Fibroblast of skin of left quadriceps (primary cell): ENCODE measurements around the gene AKAP5.
A peak's percentile ranks its signal among the peaks of the same experiment; 100 is the strongest.

Experiments
- DNase-seq, 2 experiments: peaks; one replicate each; pipeline ENCODE4 v3.0.0-alpha.2; 2013; ENCODE audit warnings: low read depth in 2 of 2

Gene AKAP5, protein sequence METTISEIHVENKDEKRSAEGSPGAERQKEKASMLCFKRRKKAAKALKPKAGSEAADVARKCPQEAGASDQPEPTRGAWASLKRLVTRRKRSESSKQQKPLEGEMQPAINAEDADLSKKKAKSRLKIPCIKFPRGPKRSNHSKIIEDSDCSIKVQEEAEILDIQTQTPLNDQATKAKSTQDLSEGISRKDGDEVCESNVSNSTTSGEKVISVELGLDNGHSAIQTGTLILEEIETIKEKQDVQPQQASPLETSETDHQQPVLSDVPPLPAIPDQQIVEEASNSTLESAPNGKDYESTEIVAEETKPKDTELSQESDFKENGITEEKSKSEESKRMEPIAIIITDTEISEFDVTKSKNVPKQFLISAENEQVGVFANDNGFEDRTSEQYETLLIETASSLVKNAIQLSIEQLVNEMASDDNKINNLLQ

DNA sequence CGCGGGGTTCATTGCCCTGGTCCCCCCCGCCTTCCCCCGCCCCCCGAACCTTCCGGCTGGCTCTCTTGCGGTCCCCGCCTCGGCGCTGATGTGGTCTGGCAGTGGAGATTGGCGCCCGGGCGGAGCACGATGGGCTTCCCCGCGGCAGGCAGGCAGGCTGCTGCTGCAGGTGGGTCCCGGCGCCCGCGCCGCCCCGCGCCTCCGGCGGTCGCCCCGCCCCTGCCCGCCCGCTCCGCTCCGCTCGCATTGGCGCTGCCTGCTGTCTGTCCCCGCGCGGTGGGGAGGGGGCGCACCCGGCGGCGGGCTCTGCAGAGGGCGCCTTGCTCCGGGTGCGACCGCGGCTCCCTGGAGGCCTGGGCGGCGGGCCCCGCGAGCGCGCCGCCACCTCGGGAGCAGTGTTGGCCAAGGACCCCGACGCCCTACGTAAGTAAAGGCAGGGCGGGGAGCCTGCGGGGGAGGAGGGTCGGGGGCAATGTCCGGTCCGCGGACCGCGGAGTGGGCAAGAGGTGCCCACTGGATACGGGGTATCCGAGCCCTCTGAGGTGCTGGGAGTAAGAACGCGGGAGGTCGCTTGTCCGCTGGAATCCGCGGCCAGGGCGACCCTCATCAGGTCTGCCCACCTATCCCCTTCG, at the start of gene AKAP5:
Gene AKAP5 (plus strand): TSS at position 309 of the 632 bp plus-strand sequence. CDS start 2,896 bp downstream, outside the sequence.
- DNase-seq, result no peak

DNA sequence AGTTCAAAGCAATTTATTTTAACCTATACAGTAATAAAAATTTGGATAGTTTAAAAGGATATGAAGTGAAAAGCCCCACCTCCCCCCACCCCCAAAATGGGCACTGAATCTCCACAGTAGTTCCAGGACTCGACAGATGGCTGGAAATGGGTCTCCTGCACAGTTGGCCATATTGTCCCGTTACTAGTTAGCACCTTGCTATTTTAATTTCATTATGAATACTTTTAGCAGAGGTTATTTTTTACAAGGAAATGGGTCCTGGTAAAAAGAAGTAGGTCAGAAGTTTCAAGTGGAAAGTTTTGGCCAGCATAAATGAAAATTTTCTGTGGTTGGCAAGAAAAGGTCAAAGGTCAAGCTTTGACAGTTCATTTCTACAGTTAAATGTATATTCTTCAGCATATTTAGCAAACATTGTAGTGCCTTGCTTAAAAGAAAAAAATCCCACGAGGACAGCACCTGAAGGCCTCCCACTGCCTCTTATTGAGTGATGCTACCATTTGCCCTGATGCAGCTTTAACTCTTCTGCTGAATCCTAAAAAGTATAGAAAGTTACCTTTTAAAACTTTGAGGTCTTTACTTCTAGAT, 48.9 kb upstream of the AKAP5 start:
- no peak for DNase-seq

DNA sequence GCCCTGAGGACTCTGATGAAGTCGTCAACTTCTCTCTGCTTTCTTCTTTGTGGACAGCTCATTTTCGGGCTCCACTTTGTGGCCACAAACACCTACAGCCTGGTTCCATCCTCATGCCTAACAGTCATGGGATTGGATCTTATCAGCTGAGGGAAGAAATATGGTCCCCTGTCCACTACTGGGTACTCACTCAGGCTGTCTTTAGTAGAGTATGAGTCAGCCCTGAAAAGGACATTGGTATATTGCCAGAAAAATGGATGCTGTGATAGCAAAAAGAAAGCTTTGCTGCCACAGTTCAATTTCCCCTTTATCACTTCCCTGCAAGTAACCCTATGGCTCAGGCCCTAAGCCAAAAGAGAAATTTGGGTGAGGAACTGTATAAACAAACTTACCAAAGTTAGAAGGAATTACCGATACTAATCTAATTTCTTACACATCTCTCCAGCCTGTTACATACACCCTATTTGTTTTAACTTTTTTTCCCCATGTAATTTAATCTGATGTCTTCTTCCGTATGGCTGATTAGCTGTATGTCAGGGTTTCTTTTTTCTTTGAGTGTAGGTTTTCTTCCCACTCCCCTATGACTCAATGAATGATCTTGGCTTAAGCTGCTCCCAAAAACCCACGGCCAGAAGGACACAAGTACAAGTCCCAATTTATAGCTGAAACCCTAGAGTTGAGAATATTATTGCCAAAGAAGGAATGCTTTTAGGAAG, 48.1 kb upstream of the AKAP5 start:
- DNase-seq, result no peak

DNA sequence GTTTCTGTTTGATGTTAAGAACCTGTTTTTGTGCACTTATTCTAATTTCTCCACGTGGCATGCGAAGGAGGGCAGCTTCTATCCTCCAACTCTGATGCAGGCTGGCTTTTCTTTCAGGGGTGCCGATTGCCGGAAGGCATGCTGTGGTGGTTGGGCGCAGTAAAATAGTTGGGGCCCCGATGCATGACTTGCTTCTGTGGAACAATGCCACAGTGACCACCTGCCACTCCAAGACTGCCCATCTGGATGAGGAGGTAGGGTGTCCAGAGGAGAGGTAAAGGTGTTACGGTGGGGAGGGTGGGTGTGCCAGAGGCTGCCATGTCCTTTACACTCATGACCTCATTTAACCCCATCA, 47.6 kb upstream of the AKAP5 start:
- no peak for DNase-seq

DNA sequence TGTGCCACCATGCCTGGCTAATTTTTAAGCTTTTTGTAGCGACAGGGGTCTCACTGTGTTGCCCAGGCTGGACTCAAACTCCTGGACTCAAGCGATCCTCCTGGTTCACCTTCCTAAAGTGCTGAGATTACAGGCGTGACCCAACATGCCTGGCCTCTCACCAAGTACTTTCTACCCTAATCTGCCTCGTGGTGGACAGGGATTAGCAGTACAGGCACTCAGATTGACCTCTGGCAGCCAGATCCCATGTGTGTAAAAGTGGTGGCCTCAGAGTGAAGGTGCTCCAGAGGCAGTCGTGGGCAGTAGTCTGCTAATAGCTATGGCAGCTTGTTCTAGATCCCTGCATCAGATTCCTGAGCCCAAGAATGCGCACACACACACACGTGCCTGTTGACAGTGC, 46.3 kb upstream of the AKAP5 start:
- DNase-seq, result no peak

DNA sequence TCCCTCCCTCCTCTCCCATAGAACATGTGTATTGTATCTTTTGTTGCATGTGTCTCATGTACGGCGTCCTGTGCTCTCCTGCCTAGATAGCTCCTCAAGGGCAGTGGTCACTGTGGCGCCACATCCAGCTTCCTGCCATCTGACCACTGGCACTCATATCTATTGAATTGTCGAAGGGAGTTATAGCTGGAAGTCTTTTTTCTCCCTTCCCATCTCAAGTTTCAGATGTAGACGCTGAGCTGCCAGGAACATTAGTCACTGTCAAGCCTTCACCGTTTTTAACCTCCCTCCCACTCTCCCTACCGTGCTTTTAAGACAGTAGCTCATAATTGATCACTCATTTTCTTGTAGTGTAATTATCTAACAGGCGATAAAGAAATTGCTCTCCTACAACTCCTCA, 44.1 kb upstream of the AKAP5 start:
- no peak for DNase-seq

DNA sequence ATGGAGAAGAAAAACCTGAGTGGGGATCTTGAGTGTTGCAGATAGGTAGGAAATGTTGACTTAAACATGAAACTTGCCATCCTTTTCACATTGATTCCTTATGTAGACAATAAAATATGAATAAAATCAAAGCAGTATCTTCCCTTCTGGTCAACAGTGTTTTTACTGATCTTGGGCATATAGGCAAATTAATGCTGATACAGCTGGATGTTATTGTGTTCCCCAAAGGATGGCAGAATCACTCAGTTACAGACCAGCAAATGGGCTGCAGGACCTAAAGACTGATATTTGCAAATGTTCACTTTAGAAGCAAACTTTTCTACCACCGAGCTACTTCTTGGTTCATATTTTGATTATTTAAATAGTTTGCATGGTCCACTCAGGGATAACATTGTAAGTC, 43.3 kb upstream of the AKAP5 start:
- DNase-seq, result no peak

DNA sequence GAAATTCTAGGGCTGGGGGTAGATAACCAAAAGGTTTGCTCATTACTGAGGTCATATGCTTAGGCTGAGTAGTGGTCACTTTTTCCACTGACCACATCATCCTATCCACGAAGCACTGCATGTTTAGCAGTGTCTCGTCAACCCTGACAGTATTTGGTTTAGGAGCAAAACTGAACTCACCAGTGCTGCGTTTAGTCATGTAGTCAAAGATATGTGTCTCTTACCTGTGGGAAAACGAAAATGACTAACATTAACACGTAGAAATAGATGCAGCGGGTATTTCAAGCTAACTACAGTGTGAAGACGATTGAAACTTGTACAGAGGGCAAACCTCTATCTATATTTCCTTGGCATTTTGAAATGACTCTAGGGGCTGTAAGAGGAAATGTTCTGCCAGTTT, 42.5 kb upstream of the AKAP5 start:
- no peak for DNase-seq

DNA sequence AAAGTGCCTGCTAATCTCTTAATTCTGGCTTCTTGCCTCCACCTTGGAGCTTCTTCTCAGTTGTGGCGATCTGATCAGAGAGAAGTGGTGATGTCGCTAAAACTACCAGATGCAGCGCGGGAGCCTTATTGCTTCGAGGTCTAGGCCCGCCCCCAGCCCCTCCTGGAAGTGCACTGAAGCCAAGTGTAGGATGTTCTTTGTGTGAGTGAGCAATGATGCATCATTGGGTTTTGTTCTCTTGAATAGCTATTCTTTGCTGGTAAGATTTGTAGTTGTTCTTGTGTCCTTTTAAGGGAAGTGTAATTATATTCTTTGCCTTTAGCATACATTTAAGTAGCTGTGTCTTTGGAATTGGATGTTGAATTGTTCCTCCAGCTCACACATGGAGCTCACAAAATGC, 41.3 kb upstream of the AKAP5 start:
- no peak for DNase-seq

DNA sequence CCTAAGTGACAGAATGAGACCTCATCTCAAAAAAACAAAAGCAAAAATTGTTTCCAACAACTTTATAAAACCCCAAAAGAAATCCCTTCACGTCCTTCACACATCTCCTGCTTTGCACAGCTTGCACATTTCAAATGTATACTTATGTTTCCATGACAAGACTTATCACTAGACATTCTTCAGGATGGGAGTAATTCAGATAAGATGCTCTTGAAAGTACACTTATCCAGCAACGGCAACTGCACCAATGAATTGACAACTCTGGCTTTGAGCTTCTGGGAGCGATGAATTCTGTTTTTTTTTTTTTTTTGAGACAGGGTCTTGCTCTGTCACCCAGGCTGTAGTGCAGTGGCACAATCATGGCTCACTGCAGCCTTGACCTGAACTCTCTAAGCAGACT, 30.8 kb upstream of the AKAP5 start:
- DNase-seq, result no peak

DNA sequence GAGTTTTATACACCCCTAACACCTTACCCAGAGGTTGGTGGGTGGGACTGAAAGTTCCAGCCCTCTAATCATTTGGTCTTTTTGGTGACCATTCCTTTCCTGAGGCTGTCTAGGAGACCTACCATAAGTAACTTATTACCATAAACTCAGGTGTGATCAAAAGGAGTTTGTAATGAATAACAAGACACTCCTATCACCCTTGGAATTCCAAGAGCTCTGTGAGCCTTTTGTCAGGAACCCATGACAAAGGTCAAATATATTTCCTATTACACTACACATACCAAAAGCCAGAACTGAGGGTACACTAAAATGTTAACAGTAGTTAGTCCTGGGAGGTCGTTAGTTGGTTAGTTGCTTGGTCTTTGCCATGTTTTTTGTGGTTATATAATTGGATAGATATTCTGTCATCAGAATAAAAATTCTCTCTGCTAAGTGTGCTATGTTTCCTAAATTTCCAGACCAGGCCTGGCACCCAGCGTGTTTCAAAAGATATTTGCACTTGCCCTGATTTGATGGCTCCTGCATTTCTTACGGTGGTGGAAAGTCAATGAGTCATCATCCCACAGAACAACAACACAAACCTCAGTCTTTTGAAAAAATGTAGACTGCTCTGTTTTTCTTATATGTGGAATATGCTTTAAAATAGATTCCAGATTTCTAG, 27.0 kb upstream of the AKAP5 start:
- DNase-seq, result peak; percentile 91 to 92

DNA sequence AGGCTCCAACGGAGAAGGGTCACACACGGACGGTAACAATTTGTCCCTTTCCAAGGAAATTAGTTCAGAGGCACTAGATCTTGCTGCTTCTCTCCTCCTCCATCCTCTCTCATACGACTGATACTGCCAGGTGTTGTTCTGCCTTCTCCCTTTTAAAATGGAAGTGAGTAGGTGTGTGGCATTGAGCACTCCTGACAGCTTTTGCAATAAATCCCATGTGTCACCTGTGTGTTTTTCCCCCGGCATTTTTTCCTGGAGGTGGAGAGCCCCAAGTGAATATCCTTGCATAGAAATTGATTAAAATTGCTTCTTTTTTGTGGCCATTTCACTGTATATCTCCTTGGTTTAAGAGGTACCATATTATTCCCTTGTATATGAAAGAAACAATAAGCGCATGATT, 26.2 kb upstream of the AKAP5 start:
- no peak for DNase-seq

DNA sequence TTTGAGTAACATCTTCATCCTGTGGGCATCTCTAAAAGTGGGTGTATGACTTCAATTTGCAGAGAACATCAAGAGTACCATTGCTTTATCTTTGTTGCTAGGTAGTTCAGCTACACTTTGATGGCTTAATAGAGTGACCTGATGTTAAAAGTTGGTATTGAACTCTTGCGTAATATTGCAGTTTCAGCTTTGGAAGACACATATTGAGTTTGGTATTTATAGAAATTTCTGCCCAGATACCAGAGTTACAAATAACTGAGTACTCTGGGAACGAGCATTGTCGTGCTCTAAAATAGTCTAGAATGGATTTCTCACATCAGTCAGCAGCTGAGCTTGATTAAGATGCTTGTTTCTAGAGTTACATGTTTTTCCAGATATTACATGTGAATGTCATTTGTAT, 24.8 kb upstream of the AKAP5 start:
- no peak for DNase-seq

DNA sequence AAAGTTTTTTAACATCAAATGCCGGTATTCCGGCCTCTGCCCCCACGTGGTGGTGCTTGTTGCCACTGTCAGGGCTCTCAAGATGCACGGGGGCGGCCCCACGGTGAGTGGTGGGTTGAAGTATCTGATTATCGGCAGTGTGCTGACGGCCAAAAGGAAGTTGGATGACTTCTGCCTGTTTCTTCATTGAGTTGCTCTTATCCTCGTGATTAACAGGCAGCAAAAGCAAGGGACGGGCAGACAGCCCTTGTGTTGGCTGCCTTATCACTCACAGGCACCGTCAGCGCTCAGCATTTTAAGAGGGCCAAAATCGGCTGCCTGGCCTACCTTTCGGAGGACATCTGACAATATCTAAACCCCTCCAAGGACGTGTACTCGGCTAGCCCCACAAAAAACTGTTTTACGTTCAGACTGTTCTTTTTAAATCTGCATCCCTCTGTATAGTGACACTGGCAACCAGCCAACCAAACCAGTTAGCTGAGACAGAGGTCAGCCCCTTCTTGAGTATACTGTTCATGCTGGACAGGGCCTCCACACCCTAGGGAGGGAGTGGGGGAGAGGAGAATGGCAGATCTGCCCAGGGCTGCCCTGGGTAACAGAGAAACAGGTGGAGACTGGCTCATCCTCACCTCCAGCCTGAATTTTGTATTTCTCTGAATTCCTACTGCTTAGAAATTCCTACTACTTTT, 22.9 kb upstream of the AKAP5 start:
- DNase-seq, result no peak

DNA sequence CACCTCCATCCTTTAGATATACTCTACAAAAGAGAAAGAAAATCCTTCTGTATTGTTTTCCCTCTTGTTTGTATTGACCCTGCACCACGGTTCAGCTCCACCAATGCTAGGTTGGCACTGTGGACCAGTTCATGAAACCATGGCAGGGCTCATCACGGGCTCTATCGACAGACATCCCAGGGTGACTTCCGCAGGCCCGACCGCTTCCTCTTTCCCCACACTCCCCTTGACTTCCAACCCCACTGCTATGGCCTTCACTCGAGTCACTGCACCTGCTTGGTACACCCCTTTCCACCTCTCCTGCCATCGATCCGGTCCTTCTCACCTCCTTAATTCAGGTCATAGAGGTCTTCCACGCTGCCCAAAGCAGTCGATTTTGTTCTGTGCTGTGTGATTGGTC, 21.2 kb upstream of the AKAP5 start:
- DNase-seq, result no peak

DNA sequence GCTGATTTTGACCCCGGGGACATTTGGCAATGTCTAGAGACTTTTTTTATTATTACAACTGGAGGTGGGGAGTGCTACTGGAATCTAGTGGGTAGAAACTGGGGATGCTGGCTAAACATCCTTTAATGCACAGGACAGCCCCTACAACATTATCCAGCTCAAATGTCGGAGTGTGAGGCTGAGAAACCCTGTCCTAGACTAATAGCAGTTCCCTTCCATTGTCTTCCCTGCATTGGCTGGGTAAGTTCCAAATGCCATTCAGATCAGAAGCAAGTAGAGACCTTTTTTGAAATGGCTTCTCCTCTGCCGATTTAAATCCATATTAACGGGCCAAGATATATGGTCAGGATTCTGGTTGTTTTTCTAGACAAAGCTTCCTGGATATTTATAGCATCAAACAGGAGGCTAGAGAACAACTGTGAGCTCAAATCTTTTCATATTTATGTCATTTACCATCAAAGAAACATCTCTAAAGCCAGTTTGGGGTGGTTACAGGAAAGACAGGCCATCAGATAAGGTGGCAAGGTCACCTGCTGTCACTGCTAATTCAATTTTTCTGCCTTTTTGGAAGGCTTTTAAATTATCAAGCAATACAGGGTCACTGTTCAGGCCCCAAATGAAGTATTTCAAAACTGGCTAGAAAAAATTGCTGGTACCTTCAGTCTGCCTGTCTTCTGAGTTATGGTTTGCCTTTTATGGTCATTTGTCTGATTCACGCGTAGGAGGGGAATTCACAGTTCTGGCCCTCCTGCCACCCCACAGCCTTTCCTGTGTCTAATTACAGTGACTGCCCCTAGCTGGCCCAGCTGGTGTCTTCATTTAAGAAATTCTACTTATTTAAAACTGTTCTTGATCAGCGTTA, 20.1 kb upstream of the AKAP5 start:
- DNase-seq, result peak; percentile 60 to 62

DNA sequence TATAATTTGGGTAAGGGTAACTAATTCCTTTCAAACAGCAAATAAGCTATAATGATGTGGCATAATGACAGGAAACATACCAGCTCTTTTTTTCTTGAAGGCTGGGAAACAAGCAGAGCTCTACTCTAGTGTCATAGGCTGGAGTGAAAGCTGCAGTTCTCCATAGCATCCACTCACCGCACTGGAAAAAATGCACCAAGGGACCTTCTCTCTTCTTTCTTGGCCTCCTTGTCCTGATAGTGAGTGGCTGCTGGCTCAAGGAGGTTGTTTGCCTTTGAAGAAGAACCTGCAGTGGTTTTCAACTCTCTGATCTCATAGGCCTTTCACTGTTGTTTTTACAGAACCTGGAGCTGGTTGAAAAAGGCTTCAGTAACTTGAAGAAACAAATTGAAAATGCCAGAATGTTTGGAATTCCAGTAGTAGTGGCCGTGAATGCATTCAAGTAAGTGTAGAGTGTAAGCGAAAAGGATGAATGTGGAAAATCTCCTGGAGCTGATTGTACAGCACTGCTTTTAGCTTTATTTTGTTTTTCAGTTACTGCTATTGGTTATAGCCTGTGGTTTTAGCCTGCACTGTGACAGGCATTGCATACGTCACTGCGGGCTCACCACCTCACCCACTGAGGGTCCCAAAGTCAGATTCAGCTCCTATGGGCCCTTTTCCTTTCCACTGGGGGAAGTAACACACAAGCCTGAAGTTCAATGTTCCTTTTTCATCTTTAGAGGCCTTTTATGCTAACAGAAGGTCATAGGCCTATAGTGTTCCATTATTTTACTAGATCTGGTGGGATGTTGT, 17.2 kb upstream of the AKAP5 start:
- DNase-seq, result no peak

DNA sequence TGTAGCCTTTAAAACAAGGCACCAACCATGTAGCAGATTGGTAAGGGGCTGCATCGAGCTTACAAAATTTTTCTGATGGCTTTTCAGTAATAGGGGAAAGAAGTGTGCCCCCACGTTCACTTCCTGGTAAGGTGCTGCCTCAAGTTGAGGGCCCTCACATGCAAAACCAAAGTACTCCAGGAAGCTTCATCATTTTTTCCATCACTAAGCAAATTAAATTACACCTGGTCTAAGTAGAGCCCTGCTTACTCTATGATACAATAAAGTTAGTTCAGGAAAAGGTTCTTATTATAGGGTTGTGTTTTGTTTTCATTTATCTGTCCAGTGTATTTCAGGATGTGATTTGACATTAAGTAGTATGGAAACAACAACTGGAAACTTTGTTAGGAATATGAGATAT, 15.0 kb upstream of the AKAP5 start:
- no peak for DNase-seq

DNA sequence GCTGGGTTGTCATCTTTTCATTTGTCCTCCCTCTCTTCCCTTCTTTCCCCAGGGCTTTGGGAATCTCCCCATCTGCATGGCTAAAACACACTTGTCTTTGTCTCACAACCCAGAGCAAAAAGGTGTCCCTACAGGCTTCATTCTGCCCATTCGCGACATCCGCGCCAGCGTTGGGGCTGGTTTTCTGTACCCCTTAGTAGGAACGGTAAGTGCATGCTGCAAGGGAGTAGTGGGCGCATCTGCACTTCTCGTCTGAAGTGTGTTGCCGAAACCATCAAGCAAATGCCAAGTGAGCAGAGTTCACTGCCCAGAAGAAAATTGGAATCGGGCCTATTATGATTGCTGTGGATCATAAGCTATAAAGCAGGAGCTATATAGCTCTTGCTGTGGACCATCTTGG, 10.6 kb upstream of the AKAP5 start:
- no peak for DNase-seq
